H9 (cell line): ENCODE data around the gene POLN. TPM values are rescaled to one million over a fixed set of nuclear protein-coding genes. Genes with fewer than 3 reads are reported as not detected.
"Not testable (repeated sequence)": the region's sequence is repeated elsewhere in the genome, so short reads cannot be mapped to it uniquely, and the experiment has no call there.

ENCODE experiments used
- DNase-seq: peaks from one replicate; pipeline ENCODE4 v3.0.0-alpha.2; 2017
- H2AFZ ChIP-seq: one replicate; pipeline ENCODE4 v1.6.1; 2013; ENCODE audit warnings: mild to moderate bottlenecking, low read length, control low read depth, moderate library complexity
- H2AK5ac ChIP-seq: 2 replicates; pipeline ENCODE4 v1.6.1; 2013; ENCODE audit warnings: low read length, control low read depth, mixed read lengths; ENCODE audit not compliant: insufficient read length
- H2BK120ac ChIP-seq: one replicate; pipeline ENCODE4 v1.6.1; 2013; ENCODE audit warnings: low read depth, mild to moderate bottlenecking, low read length, control low read depth, inconsistent platforms; ENCODE audit not compliant: poor library complexity, severe bottlenecking
- H2BK12ac ChIP-seq: 2 replicates; pipeline ENCODE4 v1.6.1; 2013; ENCODE audit warnings: low read length, control low read depth, mixed read lengths, low read depth; ENCODE audit not compliant: insufficient read length
- H2BK15ac ChIP-seq: 2 replicates; pipeline ENCODE4 v1.6.1; 2013; ENCODE audit warnings: low read depth, low read length, control low read depth
- H2BK20ac ChIP-seq: one replicate; pipeline ENCODE4 v1.6.1; 2013; ENCODE audit warnings: low read depth, mild to moderate bottlenecking, low read length, control low read depth, inconsistent platforms; ENCODE audit not compliant: poor library complexity, severe bottlenecking
- H2BK5ac ChIP-seq: 2 replicates; pipeline ENCODE4 v1.6.1; 2013; ENCODE audit warnings: low read length, control low read depth, mixed read lengths; ENCODE audit not compliant: insufficient read length
- H3K14ac ChIP-seq: 2 replicates; pipeline ENCODE4 v1.6.1; 2013; ENCODE audit warnings: low read length, control low read depth; ENCODE audit not compliant: insufficient read depth
- H3K18ac ChIP-seq: 2 replicates; pipeline ENCODE4 v1.6.1; 2013; ENCODE audit warnings: low read depth, mild to moderate bottlenecking, mixed read lengths, low read length, control low read depth; ENCODE audit not compliant: insufficient read length
- H3K23ac ChIP-seq: 2 replicates; pipeline ENCODE4 v1.6.1; 2013; ENCODE audit warnings: low read length, control low read depth, mixed read lengths, low read depth; ENCODE audit not compliant: insufficient read length
- H3K23me2 ChIP-seq: 2 replicates; pipeline ENCODE4 v1.6.1; 2013; ENCODE audit warnings: low read depth, mild to moderate bottlenecking, mixed read lengths, low read length, control low read depth; ENCODE audit not compliant: insufficient read length, poor library complexity, severe bottlenecking
- H3K27ac ChIP-seq: 2 replicates; pipeline ENCODE4 v1.5.1; 2013; ENCODE audit warnings: low read length, control low read depth, mixed read lengths, low read depth; ENCODE audit not compliant: insufficient read length
- H3K27me3 ChIP-seq: 2 replicates; pipeline ENCODE4 v1.6.1; 2013; ENCODE audit warnings: low read length, control low read depth, inconsistent platforms; ENCODE audit not compliant: insufficient read depth
- H3K4ac ChIP-seq: 2 replicates; pipeline ENCODE4 v1.6.1; 2013; ENCODE audit warnings: low read depth, mild to moderate bottlenecking, control low read depth, inconsistent platforms, low read length, moderate library complexity
- H3K4me1 ChIP-seq: 2 replicates; pipeline ENCODE4 v1.6.1; 2013; ENCODE audit warnings: low read length, control low read depth, inconsistent platforms; ENCODE audit not compliant: insufficient read depth
- H3K4me2 ChIP-seq: 2 replicates; pipeline ENCODE4 v1.6.1; 2013; ENCODE audit warnings: low read length, control low read depth, mixed read lengths; ENCODE audit not compliant: insufficient read length, insufficient read depth
- H3K56ac ChIP-seq: 2 replicates; pipeline ENCODE4 v1.6.1; 2013; ENCODE audit warnings: low read depth, mild to moderate bottlenecking, mixed read lengths, low read length, control low read depth; ENCODE audit not compliant: insufficient read length
- H3K79me1 ChIP-seq: 2 replicates; pipeline ENCODE4 v1.6.1; 2013; ENCODE audit warnings: low read depth, mild to moderate bottlenecking, moderate library complexity, low read length, control low read depth, inconsistent platforms; ENCODE audit not compliant: insufficient read depth, poor library complexity, severe bottlenecking
- H3K79me2 ChIP-seq: 2 replicates; pipeline ENCODE4 v1.6.1; 2013; ENCODE audit warnings: low read length, control low read depth, inconsistent platforms; ENCODE audit not compliant: insufficient read depth
- H3K9ac ChIP-seq: 2 replicates; pipeline ENCODE4 v1.6.1; 2013; ENCODE audit warnings: low read length, control low read depth, mixed read lengths; ENCODE audit not compliant: insufficient read length; ENCODE audit errors: extremely low read depth
- H3K9me3 ChIP-seq: one replicate; pipeline ENCODE4 v1.6.1; 2013; ENCODE audit warnings: low read depth, low read length, inconsistent platforms; ENCODE audit not compliant: control insufficient read depth
- H3T11ph ChIP-seq: one replicate; pipeline ENCODE4 v1.6.1; 2013; ENCODE audit warnings: mild to moderate bottlenecking, low read length, control low read depth, inconsistent platforms
- H4K20me1 ChIP-seq: one replicate; pipeline ENCODE4 v1.6.1; 2013; ENCODE audit not compliant: control insufficient read depth, insufficient read length, insufficient read depth
- H4K5ac ChIP-seq: 2 replicates; pipeline ENCODE4 v1.6.1; 2013; ENCODE audit warnings: low read depth, mild to moderate bottlenecking, mixed read lengths, low read length, control low read depth; ENCODE audit not compliant: insufficient read length
- H4K8ac ChIP-seq: replicated peaks from 2 replicates; pipeline ENCODE4 v1.6.1; 2013; ENCODE audit warnings: low read length, control low read depth, mixed read lengths, low read depth; ENCODE audit not compliant: insufficient read length
- H4K91ac ChIP-seq: 2 replicates; pipeline ENCODE4 v1.6.1; 2013; ENCODE audit warnings: low read depth, mild to moderate bottlenecking, moderate library complexity, mixed read lengths, low read length, control low read depth; ENCODE audit not compliant: insufficient read length
- H3K27ac Mint-ChIP-seq, 3 experiments: 2 replicates in 2 of 3; 3 replicates in 1 of 3; pipeline ENCODE4 v1.8.0; 2020 to 2021; ENCODE audit warnings: mixed read lengths in 3 of 3, mild to moderate bottlenecking in 1 of 3, moderate library complexity in 1 of 3
- H3K27me3 Mint-ChIP-seq: 2 replicates; pipeline ENCODE4 v1.8.0; 2021; ENCODE audit warnings: low read depth, mild to moderate bottlenecking, moderate library complexity, mixed read lengths
- H3K36me3 Mint-ChIP-seq, 3 experiments: 2 replicates in 2 of 3; 3 replicates in 1 of 3; pipeline ENCODE4 v1.8.0; 2020 to 2021; ENCODE audit warnings: low read depth in 3 of 3, mixed read lengths in 3 of 3; ENCODE audit not compliant: insufficient read depth in 1 of 3
- H3K4me1 Mint-ChIP-seq, 2 experiments: 2 replicates each; pipeline ENCODE4 v1.8.0; 2020; ENCODE audit warnings: mixed read lengths in 2 of 2
- H3K4me3 Mint-ChIP-seq, 2 experiments: 2 replicates in 1 of 2; 3 replicates in 1 of 2; pipeline ENCODE4 v1.8.0; 2020 to 2021; ENCODE audit warnings: mild to moderate bottlenecking in 2 of 2, mixed read lengths in 2 of 2, moderate library complexity in 1 of 2
- H3K9me3 Mint-ChIP-seq, 2 experiments: 2 replicates in 1 of 2; 3 replicates in 1 of 2; pipeline ENCODE4 v1.8.0; 2020; ENCODE audit warnings: mild to moderate bottlenecking in 2 of 2, mixed read lengths in 2 of 2, moderate library complexity in 1 of 2
- WGBS: extraction: QIAGEN DNeasy Blood & Tissue Kit; methylation state at CpG from one replicate; pipeline ENCODE4 v1.1.7; 2013; ENCODE audit warnings: missing lambda C conversion rate, low lambda C conversion rate, mixed read lengths; ENCODE audit not compliant: insufficient read length; ENCODE audit errors: extremely low coverage; 5-methylcytosine and 5-hydroxymethylcytosine counted together
- total RNA-seq: library from RNA; stranded (reverse); gene quantifications from 2 replicates; pipeline ENCODE4 v1.2.1, GENCODE V29; 2021
- TF ChIP-seq, protein P1 (sequence below): fragments of 200-600 bp; sonication (generic); conservative IDR thresholded peaks from 3 replicates; pipeline ENCODE4 v1.8.0; 2021; ENCODE audit warnings: antibody characterized with exemption, mild to moderate bottlenecking

Gene POLN
- total RNA-seq, 1 experiment from 2014 or later: 0.74 TPM

DNA sequence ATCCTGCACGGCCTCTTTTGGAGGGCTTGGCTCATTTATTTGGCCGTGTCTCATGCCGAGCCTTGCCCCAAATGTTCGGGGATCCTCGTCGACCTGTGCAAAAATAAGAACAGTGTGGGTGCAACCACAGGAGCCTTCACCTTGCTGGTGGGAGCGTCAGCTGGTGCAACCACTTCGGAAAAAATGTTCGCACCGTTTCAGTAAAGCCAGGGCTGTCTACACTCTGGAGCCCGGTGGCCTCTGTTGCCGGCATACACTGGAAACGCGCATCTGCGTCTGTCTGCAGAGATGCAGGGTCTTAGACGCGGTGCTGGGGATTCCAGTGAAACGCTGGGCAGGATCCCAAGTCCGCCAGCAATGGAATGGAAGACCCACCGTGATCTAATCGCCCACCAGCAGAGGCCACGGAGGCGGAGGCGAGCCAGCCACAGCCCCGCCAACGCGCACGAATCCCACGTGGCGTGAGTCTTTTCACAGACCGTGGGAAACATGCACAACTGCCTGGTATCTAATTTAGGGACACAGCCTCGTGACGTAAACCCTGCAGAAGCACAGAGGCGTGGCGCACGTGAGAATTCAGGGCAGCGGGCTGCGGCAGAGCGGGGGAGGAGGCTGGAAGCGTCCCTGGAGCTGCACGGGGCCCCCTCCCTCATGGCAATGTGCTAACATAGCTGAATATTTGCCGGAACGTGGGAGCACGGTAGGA is 33.8 kb upstream of the POLN start:
- H3K9me3 ChIP-seq: no peaks in the 10 kb centered on the region
- no peak overlapping the region for H4K8ac ChIP-seq
- Mint-ChIP-seq H3K9me3 (no peaks in the 10 kb centered on the region), H3K27ac (no peak overlapping the region), H3K4me3 (no peak overlapping the region), H3K27me3 (peaks cover 2% of the 10 kb centered on the region; the same call in 1 of the 2 replicates), H3K36me3 (no peaks in the 10 kb centered on the region; a peak in 1 of 7 replicates), H3K4me1 (no peaks in the 10 kb centered on the region)
- no peak overlapping the region for H3K27ac ChIP-seq
- TF ChIP-seq, protein P1, sequence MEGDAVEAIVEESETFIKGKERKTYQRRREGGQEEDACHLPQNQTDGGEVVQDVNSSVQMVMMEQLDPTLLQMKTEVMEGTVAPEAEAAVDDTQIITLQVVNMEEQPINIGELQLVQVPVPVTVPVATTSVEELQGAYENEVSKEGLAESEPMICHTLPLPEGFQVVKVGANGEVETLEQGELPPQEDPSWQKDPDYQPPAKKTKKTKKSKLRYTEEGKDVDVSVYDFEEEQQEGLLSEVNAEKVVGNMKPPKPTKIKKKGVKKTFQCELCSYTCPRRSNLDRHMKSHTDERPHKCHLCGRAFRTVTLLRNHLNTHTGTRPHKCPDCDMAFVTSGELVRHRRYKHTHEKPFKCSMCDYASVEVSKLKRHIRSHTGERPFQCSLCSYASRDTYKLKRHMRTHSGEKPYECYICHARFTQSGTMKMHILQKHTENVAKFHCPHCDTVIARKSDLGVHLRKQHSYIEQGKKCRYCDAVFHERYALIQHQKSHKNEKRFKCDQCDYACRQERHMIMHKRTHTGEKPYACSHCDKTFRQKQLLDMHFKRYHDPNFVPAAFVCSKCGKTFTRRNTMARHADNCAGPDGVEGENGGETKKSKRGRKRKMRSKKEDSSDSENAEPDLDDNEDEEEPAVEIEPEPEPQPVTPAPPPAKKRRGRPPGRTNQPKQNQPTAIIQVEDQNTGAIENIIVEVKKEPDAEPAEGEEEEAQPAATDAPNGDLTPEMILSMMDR: no peak
- H2BK12ac ChIP-seq: no peak overlapping the region
- H3K79me1 ChIP-seq: no peaks in the 10 kb centered on the region
- H2BK120ac ChIP-seq: no peak overlapping the region
- no peak overlapping the region for H4K5ac ChIP-seq
- no peaks in the 10 kb centered on the region for H3K4me1 ChIP-seq
- no peak overlapping the region for H3K56ac ChIP-seq
- no peak overlapping the region for H2AFZ ChIP-seq
- H3K79me2 ChIP-seq: no peaks in the 10 kb centered on the region
- no peak overlapping the region for H3K4me2 ChIP-seq
- no CpG with 5 or more reads among the region's 44 CpGs for WGBS
- no peak overlapping the region for H2BK5ac ChIP-seq
- H3K4ac ChIP-seq: no peak overlapping the region
- H4K91ac ChIP-seq: no peak overlapping the region
- no peak overlapping the region for H3T11ph ChIP-seq
- H3K9ac ChIP-seq: no peak overlapping the region
- H3K18ac ChIP-seq: no peak overlapping the region
- DNase-seq: no peak
- no peak overlapping the region for H2BK20ac ChIP-seq
- no peaks in the 10 kb centered on the region for H4K20me1 ChIP-seq
- no peak overlapping the region; the same call in 1 of the 2 replicates for H3K14ac ChIP-seq
- no peak overlapping the region for H2AK5ac ChIP-seq
- H3K23me2 ChIP-seq: no peaks in the 10 kb centered on the region
- H3K23ac ChIP-seq: no peak overlapping the region
- H2BK15ac ChIP-seq: no peak overlapping the region
- H3K27me3 ChIP-seq: no peaks in the 10 kb centered on the region

DNA sequence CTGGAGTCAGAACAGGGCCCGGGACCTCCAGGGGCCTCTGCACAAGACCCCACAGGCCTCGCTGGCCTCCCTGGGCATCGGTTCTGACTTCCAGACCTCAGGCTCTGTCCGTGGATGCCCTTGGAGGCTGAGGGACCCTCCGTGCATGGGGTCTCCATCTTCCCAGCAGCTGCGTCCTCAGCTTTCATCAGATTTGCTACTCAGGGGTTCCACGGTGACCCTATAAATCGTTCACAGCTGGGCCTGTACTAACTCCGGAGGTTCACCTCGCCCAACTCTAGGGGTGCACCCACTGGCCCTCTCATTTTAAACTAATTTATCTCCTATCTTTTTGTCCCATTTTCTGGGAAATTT is 33.1 kb upstream of the POLN start:
- not testable (repeated sequence) for H3K4me2 ChIP-seq, H2BK12ac ChIP-seq, H3K23me2 ChIP-seq, H3K18ac ChIP-seq, DNase-seq, H3K4me1 Mint-ChIP-seq, H4K20me1 ChIP-seq, H3K23ac ChIP-seq, H3K4ac ChIP-seq, H3K79me2 ChIP-seq, H4K5ac ChIP-seq, H3K4me3 Mint-ChIP-seq, H2BK15ac ChIP-seq, H2AK5ac ChIP-seq, H3K36me3 Mint-ChIP-seq, H3K27me3 ChIP-seq, H3K79me1 ChIP-seq, H3T11ph ChIP-seq, H3K27ac Mint-ChIP-seq, H2BK20ac ChIP-seq, H3K27ac ChIP-seq, H3K56ac ChIP-seq, H3K14ac ChIP-seq, H3K9me3 ChIP-seq, H3K4me1 ChIP-seq, H2AFZ ChIP-seq, H3K27me3 Mint-ChIP-seq, H3K9ac ChIP-seq, H4K91ac ChIP-seq, H2BK5ac ChIP-seq, H2BK120ac ChIP-seq, H3K9me3 Mint-ChIP-seq, H4K8ac ChIP-seq
- WGBS: no CpG with 5 or more reads among the region's 10 CpGs
